Neutrophil (primary cell): Measurements from ENCODE around the gene EPHA10.

Source experiments
- H3K27ac ChIP-seq: fragments of 200-600 bp; sonication (generic); 2 replicates; pipeline ENCODE4 v1.5.1; 2016; ENCODE audit warnings: mild to moderate bottlenecking, moderate library complexity
- H3K27me3 ChIP-seq: fragments of 200-600 bp; sonication (generic); 2 replicates; pipeline ENCODE4 v1.6.0; 2016; ENCODE audit warnings: mild to moderate bottlenecking
- H3K36me3 ChIP-seq: fragments of 200-600 bp; sonication (generic); 2 replicates; pipeline ENCODE4 v1.5.1; 2017
- H3K4me1 ChIP-seq, 2 experiments: fragments of 200-600 bp in 1 of 2; sonication (generic) in 1 of 2; 1 replicate in 1 of 2; 2 replicates in 1 of 2; pipeline versions ENCODE4 v1.5.1 to v1.6.1; 2013 to 2016; ENCODE audit warnings: low read depth in 1 of 2, low read length in 1 of 2, mild to moderate bottlenecking in 1 of 2, moderate library complexity in 1 of 2; ENCODE audit not compliant: control insufficient read depth in 1 of 2, insufficient read depth in 1 of 2
- H3K4me3 ChIP-seq, 2 experiments: fragments of 200-600 bp in 1 of 2; sonication (generic) in 1 of 2; 1 replicate in 1 of 2; 2 replicates in 1 of 2; pipeline ENCODE4 v1.5.1; 2013 to 2016; ENCODE audit warnings: low read depth in 1 of 2, low read length in 1 of 2, mild to moderate bottlenecking in 1 of 2, moderate library complexity in 1 of 2
- H3K9me3 ChIP-seq: fragments of 200-600 bp; sonication (generic); 2 replicates; pipeline ENCODE4 v1.5.1; 2016
- TF ChIP-seq, protein P1 (sequence below): fragments of 200-600 bp; sonication (generic); IDR thresholded peaks from 2 replicates; pipeline ENCODE4 v1.5.1; 2016; ENCODE audit warnings: antibody characterized with exemption

The EPHA10 gene

GRCh38 chr1:37734629-37735591 lies 30.0 kb downstream of the EPHA10 start:
- H3K36me3 ChIP-seq, result no peaks in the 10 kb centered on the region
- no peak overlapping the region for H3K27ac ChIP-seq
- H3K4me1 ChIP-seq, result no peaks in the 10 kb centered on the region
- H3K4me3 ChIP-seq, result no peak overlapping the region
- TF ChIP-seq, protein P1, sequence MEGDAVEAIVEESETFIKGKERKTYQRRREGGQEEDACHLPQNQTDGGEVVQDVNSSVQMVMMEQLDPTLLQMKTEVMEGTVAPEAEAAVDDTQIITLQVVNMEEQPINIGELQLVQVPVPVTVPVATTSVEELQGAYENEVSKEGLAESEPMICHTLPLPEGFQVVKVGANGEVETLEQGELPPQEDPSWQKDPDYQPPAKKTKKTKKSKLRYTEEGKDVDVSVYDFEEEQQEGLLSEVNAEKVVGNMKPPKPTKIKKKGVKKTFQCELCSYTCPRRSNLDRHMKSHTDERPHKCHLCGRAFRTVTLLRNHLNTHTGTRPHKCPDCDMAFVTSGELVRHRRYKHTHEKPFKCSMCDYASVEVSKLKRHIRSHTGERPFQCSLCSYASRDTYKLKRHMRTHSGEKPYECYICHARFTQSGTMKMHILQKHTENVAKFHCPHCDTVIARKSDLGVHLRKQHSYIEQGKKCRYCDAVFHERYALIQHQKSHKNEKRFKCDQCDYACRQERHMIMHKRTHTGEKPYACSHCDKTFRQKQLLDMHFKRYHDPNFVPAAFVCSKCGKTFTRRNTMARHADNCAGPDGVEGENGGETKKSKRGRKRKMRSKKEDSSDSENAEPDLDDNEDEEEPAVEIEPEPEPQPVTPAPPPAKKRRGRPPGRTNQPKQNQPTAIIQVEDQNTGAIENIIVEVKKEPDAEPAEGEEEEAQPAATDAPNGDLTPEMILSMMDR, result no peak
- no peaks in the 10 kb centered on the region for H3K9me3 ChIP-seq
- peaks cover 76% of the 10 kb centered on the region for H3K27me3 ChIP-seq

GRCh38 chr1:37732111-37732780 lies 32.7 kb downstream of the EPHA10 start:
- Histone ChIP-seq H3K4me1 (no peaks in the 10 kb centered on the region), H3K27ac (no peak overlapping the region), H3K4me3 (no peak overlapping the region), H3K9me3 (no peaks in the 10 kb centered on the region), H3K36me3 (no peaks in the 10 kb centered on the region), H3K27me3 (peaks cover 88% of the 10 kb centered on the region)
- TF ChIP-seq, protein P1, result no peak

DNA sequence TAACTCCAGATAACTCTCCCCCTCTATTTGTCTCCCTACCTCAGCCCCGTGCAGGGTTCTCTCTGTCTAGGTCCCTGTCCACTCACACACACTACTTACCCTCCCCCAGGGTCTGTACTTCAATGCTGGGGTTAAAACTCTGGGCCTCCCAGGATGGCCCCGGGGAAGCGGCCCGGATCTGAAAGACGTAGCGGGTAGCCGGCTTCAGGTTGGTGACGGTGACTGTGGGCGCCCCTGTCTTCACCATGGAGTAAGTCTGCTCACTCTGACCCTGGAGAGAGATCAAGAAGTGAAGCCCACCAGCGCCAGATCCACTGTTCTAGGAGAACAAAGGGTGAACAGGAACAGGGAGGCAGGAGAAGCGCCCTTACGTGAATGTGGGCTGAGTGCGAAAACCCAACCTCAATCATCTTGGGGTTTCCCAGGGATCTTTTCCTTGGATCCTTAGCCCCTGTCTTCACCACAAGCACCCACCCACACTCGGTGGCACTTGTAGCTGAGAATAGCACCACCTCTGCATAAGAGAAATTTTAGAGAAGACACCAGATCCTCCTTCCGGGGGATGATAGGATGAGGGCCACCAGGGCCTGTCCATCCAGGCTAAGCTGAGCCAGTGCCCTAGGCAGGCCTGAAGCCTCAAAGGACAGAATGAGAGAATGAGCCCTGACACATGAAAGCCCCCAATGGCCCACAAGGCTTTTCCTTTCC lies 33.5 kb downstream of the EPHA10 start:
- peaks cover 88% of the 10 kb centered on the region for H3K27me3 ChIP-seq
- TF ChIP-seq, protein P1, result no peak
- no peaks in the 10 kb centered on the region for H3K36me3 ChIP-seq
- no peak overlapping the region for H3K4me3 ChIP-seq
- H3K9me3 ChIP-seq, result no peaks in the 10 kb centered on the region
- no peaks in the 10 kb centered on the region for H3K4me1 ChIP-seq
- no peak overlapping the region for H3K27ac ChIP-seq

DNA sequence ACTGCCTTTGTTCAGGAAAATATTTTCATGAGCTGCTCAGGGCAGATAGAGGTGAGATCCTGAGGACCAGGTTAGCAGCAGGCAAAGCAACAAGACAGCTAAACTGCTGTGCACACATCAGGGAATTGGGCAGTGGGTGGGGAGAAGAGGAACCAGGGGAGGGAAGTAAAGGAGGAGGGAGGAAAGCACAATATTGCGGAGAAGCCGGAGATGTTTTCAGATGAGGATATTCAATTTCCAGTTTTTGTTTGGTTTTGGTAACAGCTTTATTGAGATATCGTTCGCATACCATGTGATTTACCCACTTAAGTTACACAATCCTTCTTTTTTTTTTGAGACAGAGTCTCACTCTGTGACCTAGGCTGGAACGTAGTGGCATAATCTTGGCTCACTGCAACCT lies 34.5 kb downstream of the EPHA10 start:
- H3K27me3 ChIP-seq, result peaks cover 87% of the 10 kb centered on the region
- TF ChIP-seq, protein P1, result no peak
- no peaks in the 10 kb centered on the region for H3K36me3 ChIP-seq
- H3K4me3 ChIP-seq, result no peak overlapping the region
- no peak overlapping the region for H3K27ac ChIP-seq
- H3K4me1 ChIP-seq, result no peaks in the 10 kb centered on the region
- no peaks in the 10 kb centered on the region for H3K9me3 ChIP-seq

GRCh38 chr1:37728416-37728815 lies 36.5 kb downstream of the EPHA10 start:
- TF ChIP-seq, protein P1, result no peak
- Histone ChIP-seq H3K36me3 (no peaks in the 10 kb centered on the region), H3K4me1 (no peaks in the 10 kb centered on the region), H3K4me3 (no peak overlapping the region), H3K27me3 (peaks cover 68% of the 10 kb centered on the region), H3K27ac (no peak overlapping the region), H3K9me3 (no peaks in the 10 kb centered on the region)
